22Rv1 (cell line): ENCODE measurements around the gene SEC14L2.

Experiments used
- ZFX ChIP-seq: fragments of 450-650 bp; IDR thresholded peaks from 2 replicates; pipeline ENCODE4 v1.6.1; 2017; ENCODE audit warnings: antibody characterized with exemption, borderline replicate concordance
- TF ChIP-seq, protein P1 (sequence below): fragments of 450-650 bp; IDR thresholded peaks from 2 replicates; pipeline ENCODE4 v1.5.1; 2017; ENCODE audit warnings: mild to moderate bottlenecking

GRCh38 chr22:30416837-30417236 lies 20.0 kb downstream of the SEC14L2 start:
- TF ChIP-seq, protein P1, sequence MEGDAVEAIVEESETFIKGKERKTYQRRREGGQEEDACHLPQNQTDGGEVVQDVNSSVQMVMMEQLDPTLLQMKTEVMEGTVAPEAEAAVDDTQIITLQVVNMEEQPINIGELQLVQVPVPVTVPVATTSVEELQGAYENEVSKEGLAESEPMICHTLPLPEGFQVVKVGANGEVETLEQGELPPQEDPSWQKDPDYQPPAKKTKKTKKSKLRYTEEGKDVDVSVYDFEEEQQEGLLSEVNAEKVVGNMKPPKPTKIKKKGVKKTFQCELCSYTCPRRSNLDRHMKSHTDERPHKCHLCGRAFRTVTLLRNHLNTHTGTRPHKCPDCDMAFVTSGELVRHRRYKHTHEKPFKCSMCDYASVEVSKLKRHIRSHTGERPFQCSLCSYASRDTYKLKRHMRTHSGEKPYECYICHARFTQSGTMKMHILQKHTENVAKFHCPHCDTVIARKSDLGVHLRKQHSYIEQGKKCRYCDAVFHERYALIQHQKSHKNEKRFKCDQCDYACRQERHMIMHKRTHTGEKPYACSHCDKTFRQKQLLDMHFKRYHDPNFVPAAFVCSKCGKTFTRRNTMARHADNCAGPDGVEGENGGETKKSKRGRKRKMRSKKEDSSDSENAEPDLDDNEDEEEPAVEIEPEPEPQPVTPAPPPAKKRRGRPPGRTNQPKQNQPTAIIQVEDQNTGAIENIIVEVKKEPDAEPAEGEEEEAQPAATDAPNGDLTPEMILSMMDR = no peak
- TF ChIP-seq ZFX = no peak
